Right atrium auricular region (tissue), 2 donors: ENCODE measurements around the gene TFPI. TPM values are rescaled to one million over a fixed set of nuclear protein-coding genes. Genes with fewer than 3 reads are reported as not detected.

Experiments
- DNase-seq: peaks from one replicate; pipeline ENCODE4 v3.0.0-alpha.2; 2019; ENCODE audit warnings: low spot score
- H3K27ac ChIP-seq, 2 donors: fragments of 200-600 bp; sonication (generic); 1 replicate in 1 of 2; 2 replicates in 1 of 2; pipeline ENCODE4 v1.5.1; 2016 to 2019
- H3K27me3 ChIP-seq, 2 donors: fragments of 200-600 bp; sonication (generic); one replicate each; pipeline versions ENCODE4 v1.5.1 to v1.6.0; 2017 to 2019
- H3K36me3 ChIP-seq: fragments of 200-600 bp; sonication (generic); one replicate; pipeline ENCODE4 v1.5.1; 2016
- H3K4me1 ChIP-seq, 2 donors: fragments of 200-600 bp; sonication (generic); one replicate each; pipeline versions ENCODE4 v1.5.1 to v1.6.0; 2017 to 2019
- H3K4me3 ChIP-seq, 2 donors: fragments of 200-600 bp; sonication (generic); 1 replicate in 1 of 2; 2 replicates in 1 of 2; pipeline ENCODE4 v1.5.1; 2017 to 2019; ENCODE audit warnings: mild to moderate bottlenecking in 1 of 2, moderate library complexity in 1 of 2
- H3K9me3 ChIP-seq, 2 donors: fragments of 200-600 bp; sonication (generic); one replicate each; pipeline ENCODE4 v1.5.1; 2019
- CTCF ChIP-seq, 2 donors: fragments of 200-600 bp; sonication (generic); IDR thresholded peaks; one replicate each; pipeline ENCODE4 v1.5.1; 2019; ENCODE audit warnings: antibody characterized with exemption in 2 of 2
- total RNA-seq, 2 donors: library from RNA; depleted of rRNA; stranded (reverse); fragments of >200 nt; gene quantifications; one replicate each; pipeline ENCODE4 v1.1.0, GENCODE V29; 2016

The TFPI gene
- total RNA-seq, 2 donors from 2014 or later, result 43.6 to 58.2 TPM

DNA sequence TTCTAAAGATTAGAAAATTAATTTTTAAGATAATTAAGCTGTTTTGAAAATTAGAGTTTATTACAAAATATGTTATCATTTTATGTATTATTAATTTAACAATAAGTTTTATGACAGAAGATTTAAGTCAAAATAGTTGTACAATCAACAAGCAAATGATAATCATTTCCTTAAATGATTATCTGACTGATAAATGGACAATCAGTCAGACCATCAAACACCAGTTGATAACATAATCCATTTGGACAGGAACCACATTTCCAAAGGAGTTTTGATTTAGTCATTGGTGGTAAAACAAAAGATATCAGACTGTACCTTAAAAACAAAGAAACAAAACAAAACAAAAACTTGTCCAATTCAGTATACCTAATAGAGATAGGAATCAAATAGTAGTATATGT lies 1.9 kb downstream of the TFPI start:
- DNase-seq, result no peak
- Histone ChIP-seq H3K4me1 (no peaks in the 10 kb centered on the region), H3K36me3 (no peaks in the 10 kb centered on the region), H3K9me3 (no peaks in the 10 kb centered on the region), H3K27me3 (no peaks in the 10 kb centered on the region), H3K4me3 (peak overlapping the region; percentile 44 to 50), H3K27ac (peak overlapping the region; percentile 63 to 73)
- TF ChIP-seq CTCF (IDR thresholded peaks at IDR 0.05), result no peak

DNA sequence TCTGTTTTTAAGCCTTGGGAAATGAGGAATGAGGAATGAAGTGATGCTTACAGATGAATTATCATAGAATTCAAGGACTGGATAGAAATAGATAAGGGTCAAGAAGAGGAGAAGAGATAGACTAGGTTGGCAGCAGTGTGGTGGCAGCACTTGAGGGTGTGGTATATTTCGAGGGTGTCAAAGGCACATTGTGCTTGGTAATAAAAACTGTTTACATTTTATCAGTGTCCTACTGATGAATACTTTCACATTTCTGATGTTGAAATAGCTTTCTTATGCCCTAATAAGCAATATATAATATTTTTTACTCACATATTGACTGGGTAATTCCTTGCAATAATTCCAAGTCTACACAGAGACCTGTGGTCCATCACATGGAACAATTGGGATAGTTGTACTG lies 3.4 kb downstream of the TFPI start:
- TF ChIP-seq CTCF (IDR thresholded peaks at IDR 0.05), result no peak
- H3K4me1 ChIP-seq, result peaks cover 0 to 5% of the 10 kb centered on the region in 2 donors
- no peak for DNase-seq
- H3K36me3 ChIP-seq, result no peaks in the 10 kb centered on the region
- H3K27me3 ChIP-seq, result no peaks in the 10 kb centered on the region
- peak overlapping the region in 1 of 2 donors; percentile 50 for H3K4me3 ChIP-seq
- peak overlapping the region; percentile 51 to 66 for H3K27ac ChIP-seq
- H3K9me3 ChIP-seq, result no peaks in the 10 kb centered on the region

DNA sequence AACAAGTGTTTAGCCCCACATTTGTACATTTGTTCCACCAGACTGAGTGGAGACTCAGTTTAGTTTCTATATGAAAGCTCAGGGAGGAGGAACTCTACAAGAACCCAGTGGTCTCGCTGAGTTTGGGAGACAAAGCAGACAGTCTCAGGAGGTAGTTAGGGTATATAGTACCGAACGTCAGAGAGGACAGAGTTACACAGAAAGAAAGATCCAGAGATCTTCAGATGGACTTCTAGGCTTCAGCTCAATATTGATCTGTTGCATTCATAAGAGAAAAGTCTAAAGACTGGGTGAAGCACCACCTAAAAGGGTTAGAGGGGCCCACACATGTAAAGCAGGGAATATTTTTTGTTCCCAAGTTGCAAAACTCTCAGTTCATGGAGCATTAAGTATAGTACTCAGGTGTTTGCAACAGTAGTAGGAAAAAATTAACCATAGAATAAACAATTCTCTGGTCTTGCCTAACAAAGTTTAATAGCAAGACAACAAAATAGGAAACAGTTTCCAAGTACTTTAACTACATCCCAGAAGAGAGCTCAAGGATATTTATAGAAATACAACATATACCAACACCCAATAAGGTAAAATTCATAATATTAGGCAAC lies 4.2 kb downstream of the TFPI start:
- Histone ChIP-seq H3K27me3 (no peaks in the 10 kb centered on the region), H3K27ac (peak overlapping the region; percentile 51 to 66), H3K4me1 (peaks cover 0 to 6% of the 10 kb centered on the region in 2 donors), H3K9me3 (no peaks in the 10 kb centered on the region), H3K4me3 (peak overlapping the region in 1 of 2 donors; percentile 24), H3K36me3 (no peaks in the 10 kb centered on the region)
- TF ChIP-seq CTCF (IDR thresholded peaks at IDR 0.05), result no peak
- DNase-seq, result no peak

GRCh38 chr2:187549193-187549592 lies 5.0 kb downstream of the TFPI start:
- Histone ChIP-seq H3K4me1 (peaks cover 0 to 15% of the 10 kb centered on the region in 2 donors), H3K27me3 (no peaks in the 10 kb centered on the region), H3K27ac (peak overlapping the region; percentile 43 to 66), H3K36me3 (no peaks in the 10 kb centered on the region), H3K9me3 (no peaks in the 10 kb centered on the region), H3K4me3 (no peak overlapping the region)
- DNase-seq, result no peak
- TF ChIP-seq CTCF (IDR thresholded peaks at IDR 0.05), result no peak

DNA sequence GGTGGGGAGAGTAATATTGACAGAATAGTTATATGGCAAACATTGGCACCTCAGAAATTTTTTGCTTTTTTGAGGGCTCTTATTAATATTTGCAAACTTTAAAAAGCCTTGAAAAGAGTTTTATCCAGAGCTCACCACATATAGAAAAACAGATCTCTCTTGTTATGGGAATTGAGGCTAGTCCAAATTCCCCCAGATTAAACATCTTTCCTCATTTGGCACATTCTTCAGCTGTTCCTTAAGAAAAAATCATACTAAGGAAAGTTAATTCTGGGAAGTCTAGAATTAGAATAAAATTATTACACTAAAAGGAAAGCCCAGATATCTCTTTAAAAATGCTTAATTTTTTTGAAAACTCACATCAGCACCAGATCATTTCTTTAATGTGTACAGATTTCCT lies 5.6 kb downstream of the TFPI start:
- no peak for TF ChIP-seq CTCF (IDR thresholded peaks at IDR 0.05)
- H3K27ac ChIP-seq, result peak overlapping the region; percentile 30 to 66
- H3K4me3 ChIP-seq, result no peak overlapping the region

More for the DNA sequence above, 5.6 kb downstream of the TFPI start:
- DNase-seq, result no peak
- H3K27me3 ChIP-seq, result no peaks in the 10 kb centered on the region
- no peaks in the 10 kb centered on the region for H3K36me3 ChIP-seq
- H3K9me3 ChIP-seq, result no peaks in the 10 kb centered on the region
- H3K4me1 ChIP-seq, result peaks cover 0 to 19% of the 10 kb centered on the region in 2 donors
